ENCODE data around the gene M1AP.

GRCh38 chr2:74673826-74674528 lies 25.8 kb upstream of the M1AP start:
- no peak for TF ChIP-seq MXI1 (IDR thresholded peaks at IDR 0.05; ENCODE audit: low read depth, low read length)
- TF ChIP-seq MAX (IDR thresholded peaks at IDR 0.05; ENCODE audit: low read depth), result no peak
- TF ChIP-seq EP300 (IDR thresholded peaks at IDR 0.05; ENCODE audit: borderline replicate concordance in 1 of 2, low read depth in 1 of 2, low read length in 1 of 2), result no peak
- no peak for TF ChIP-seq CTCF (IDR thresholded peaks at IDR 0.05)
- no peak for TF ChIP-seq POLR2AphosphoS5 (IDR thresholded peaks at IDR 0.05; ENCODE audit: low read depth, low read length)
- no peak for TF ChIP-seq REST (IDR thresholded peaks at IDR 0.05; ENCODE audit: low read depth, low read length)
- no peak for TF ChIP-seq FOXM1 (IDR thresholded peaks at IDR 0.05; ENCODE audit: low read depth)
- no peak for TF ChIP-seq USF2 (IDR thresholded peaks at IDR 0.05; ENCODE audit: borderline replicate concordance, low read depth, low read length)
- TF ChIP-seq PBX3 (IDR thresholded peaks at IDR 0.05), result no peak
- TF ChIP-seq SMC3 (IDR thresholded peaks at IDR 0.05; ENCODE audit: low read depth, low read length), result no peak
- TF ChIP-seq RXRA (IDR thresholded peaks at IDR 0.05; ENCODE audit: borderline replicate concordance, low read depth), result no peak
- no peak for TF ChIP-seq YY1 (IDR thresholded peaks at IDR 0.05; ENCODE audit: low read depth)
- TF ChIP-seq SIN3A (IDR thresholded peaks at IDR 0.05; ENCODE audit: borderline replicate concordance, low read depth, low read length), result no peak

Measured in SK-N-SH (cell line).